Uterus (tissue), 2 donors: ENCODE measurements around the gene RANBP9.

Experiments
- POLR2A ChIP-seq, 2 donors: fragments of 450-650 bp; IDR thresholded peaks; one replicate each; pipeline ENCODE4 v1.6.1; 2016; ENCODE audit warnings: antibody characterized with exemption in 2 of 2, mild to moderate bottlenecking in 1 of 2, moderate library complexity in 1 of 2
- TF ChIP-seq, protein P1 (sequence below), 4 experiments: fragments of 200-600 bp in 2 of 4; fragments of 450-650 bp in 2 of 4; sonication (generic) in 2 of 4; IDR thresholded peaks; one replicate each; pipeline ENCODE4 v1.5.1; 2016 to 2019; ENCODE audit warnings: antibody characterized with exemption in 4 of 4, mild to moderate bottlenecking in 2 of 4, moderate library complexity in 1 of 4

DNA sequence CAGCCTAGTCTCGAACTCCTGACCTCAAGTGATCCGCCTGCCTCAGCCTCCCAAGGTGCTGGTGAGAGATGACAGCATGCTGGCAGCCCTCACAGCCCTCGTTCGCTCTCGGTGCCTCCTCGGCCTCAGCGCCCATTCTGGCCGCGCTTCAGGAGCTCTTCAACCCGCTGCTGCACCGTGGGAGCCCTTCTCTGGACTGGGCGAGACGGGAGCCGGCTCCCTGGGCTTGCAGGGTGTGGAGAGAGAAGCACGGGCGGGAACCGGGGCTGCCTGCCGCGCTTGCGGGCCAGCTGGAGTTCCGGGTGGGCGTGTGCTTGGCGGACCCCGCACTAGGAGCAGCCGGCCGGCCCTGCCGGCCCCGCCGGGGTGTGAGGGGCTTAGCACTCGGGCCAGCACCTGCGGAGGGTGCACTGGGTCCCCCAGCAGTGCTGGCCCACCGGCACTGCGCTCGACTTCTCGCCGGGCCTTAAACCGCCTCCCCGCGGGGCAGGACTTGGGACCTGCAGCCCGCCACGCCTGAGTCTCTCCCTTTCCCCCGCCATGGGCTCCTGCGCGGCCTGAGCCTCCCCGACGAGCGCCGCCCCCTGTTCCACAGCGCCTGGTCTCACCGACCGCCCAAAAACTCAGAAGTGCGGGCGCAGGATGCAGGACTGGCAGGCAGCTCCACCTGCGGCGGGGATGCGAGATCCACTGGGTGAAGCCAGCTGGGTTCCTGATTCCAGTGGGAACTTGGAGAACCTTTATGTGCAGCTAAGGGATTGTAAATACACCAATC is 31.5 kb upstream of the RANBP9 start:
- TF ChIP-seq POLR2A (IDR thresholded peaks at IDR 0.05) = no peak
- TF ChIP-seq, protein P1, sequence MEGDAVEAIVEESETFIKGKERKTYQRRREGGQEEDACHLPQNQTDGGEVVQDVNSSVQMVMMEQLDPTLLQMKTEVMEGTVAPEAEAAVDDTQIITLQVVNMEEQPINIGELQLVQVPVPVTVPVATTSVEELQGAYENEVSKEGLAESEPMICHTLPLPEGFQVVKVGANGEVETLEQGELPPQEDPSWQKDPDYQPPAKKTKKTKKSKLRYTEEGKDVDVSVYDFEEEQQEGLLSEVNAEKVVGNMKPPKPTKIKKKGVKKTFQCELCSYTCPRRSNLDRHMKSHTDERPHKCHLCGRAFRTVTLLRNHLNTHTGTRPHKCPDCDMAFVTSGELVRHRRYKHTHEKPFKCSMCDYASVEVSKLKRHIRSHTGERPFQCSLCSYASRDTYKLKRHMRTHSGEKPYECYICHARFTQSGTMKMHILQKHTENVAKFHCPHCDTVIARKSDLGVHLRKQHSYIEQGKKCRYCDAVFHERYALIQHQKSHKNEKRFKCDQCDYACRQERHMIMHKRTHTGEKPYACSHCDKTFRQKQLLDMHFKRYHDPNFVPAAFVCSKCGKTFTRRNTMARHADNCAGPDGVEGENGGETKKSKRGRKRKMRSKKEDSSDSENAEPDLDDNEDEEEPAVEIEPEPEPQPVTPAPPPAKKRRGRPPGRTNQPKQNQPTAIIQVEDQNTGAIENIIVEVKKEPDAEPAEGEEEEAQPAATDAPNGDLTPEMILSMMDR (IDR thresholded peaks at IDR 0.05) = no peak
